HEK293 (cell line): ENCODE data around the gene POLD1.
A peak's percentile ranks its signal among the peaks of the same experiment; 100 is the strongest.
"Not testable (repeated sequence)": the region's sequence is repeated elsewhere in the genome, so short reads cannot be mapped to it uniquely, and the experiment has no call there.

ENCODE experiments used
- CTCF ChIA-PET: fragments of 350-600 bp; formaldehyde crosslinking; extraction: SDS; loops from one replicate; lab custom pipeline; 2021; ENCODE audit warnings: antibody characterized with exemption; lab: Yijun Ruan, JAX
- POLR2A ChIA-PET: fragments of 300-600 bp; formaldehyde crosslinking; extraction: SDS; loops from one replicate; lab custom pipeline; 2020; ENCODE audit warnings: antibody characterized with exemption, inconsistent platforms; lab: Yijun Ruan, JAX
- H3K27ac ChIP-seq: fragments of 200-500 bp; sonication (Bioruptor generic); 2 replicates; pipeline ENCODE4 v1.5.1; 2014; ENCODE audit warnings: low read depth, low read length, control low read depth, inconsistent platforms; ENCODE audit errors: extremely low read depth
- H3K36me3 ChIP-seq, 2 experiments: fragments of 200-500 bp in 1 of 2; sonication (Bioruptor generic) in 1 of 2; 1 replicate in 1 of 2; 2 replicates in 1 of 2; pipeline ENCODE4 v1.5.1; 2014 to 2017; ENCODE audit warnings: inconsistent platforms in 2 of 2, low read length in 2 of 2; ENCODE audit not compliant: control insufficient read depth in 2 of 2, insufficient read depth in 1 of 2
- H3K4me1 ChIP-seq: fragments of 200-500 bp; sonication (Bioruptor generic); 2 replicates; pipeline ENCODE4 v1.5.1; 2014; ENCODE audit warnings: mild to moderate bottlenecking, low read length, inconsistent platforms; ENCODE audit not compliant: control insufficient read depth, insufficient read depth
- H3K4me3 ChIP-seq: 2 replicates; pipeline ENCODE4 v1.5.1; 2011; ENCODE audit warnings: low read depth, mild to moderate bottlenecking, control low read depth, low read length, moderate library complexity
- H3K9me3 ChIP-seq: fragments of 200-500 bp; sonication (Bioruptor generic); 2 replicates; pipeline ENCODE4 v1.5.1; 2014; ENCODE audit warnings: low read depth, low read length, inconsistent platforms; ENCODE audit not compliant: control insufficient read depth, insufficient read depth
- GLIS1 ChIP-seq: fragments of 450-650 bp; formaldehyde crosslinking; IDR thresholded peaks from 2 replicates; pipeline ENCODE4 v1.5.1; 2016; ENCODE audit warnings: missing biosample characterization, missing genetic modification characterization
- INSM2 ChIP-seq: fragments of 450-650 bp; formaldehyde crosslinking; IDR thresholded peaks from 2 replicates; pipeline ENCODE4 v1.5.1; 2016; ENCODE audit warnings: missing biosample characterization, missing genetic modification characterization
- KLF9 ChIP-seq: fragments of 450-650 bp; formaldehyde crosslinking; IDR thresholded peaks from 2 replicates; pipeline ENCODE4 v1.5.1; 2016; ENCODE audit warnings: missing biosample characterization, missing genetic modification characterization, low read depth
- MZF1 ChIP-seq: fragments of 450-650 bp; formaldehyde crosslinking; IDR thresholded peaks from 2 replicates; pipeline ENCODE4 v1.5.1; 2017; ENCODE audit warnings: missing biosample characterization, missing genetic modification characterization, borderline replicate concordance
- PBX3 ChIP-seq: sonication (generic); formaldehyde crosslinking; IDR thresholded peaks from 2 replicates; pipeline ENCODE4 v1.8.1; 2022; ENCODE audit warnings: mild to moderate bottlenecking, moderate library complexity, missing genetic modification reagents
- SCRT2 ChIP-seq: fragments of 450-650 bp; formaldehyde crosslinking; IDR thresholded peaks from 2 replicates; pipeline ENCODE4 v1.5.1; 2016; ENCODE audit warnings: missing biosample characterization, missing genetic modification characterization
- SETDB1 ChIP-seq: IDR thresholded peaks from one replicate; pipeline ENCODE4 v1.6.1; 2017; ENCODE audit warnings: mild to moderate bottlenecking, low read length, moderate library complexity, mixed read lengths; ENCODE audit not compliant: insufficient read length
- YY1 ChIP-seq: fragments of 450-650 bp; formaldehyde crosslinking; IDR thresholded peaks from 2 replicates; pipeline ENCODE4 v1.5.1; 2018; ENCODE audit warnings: missing biosample characterization, missing genetic modification characterization
- ZNF10 ChIP-seq: fragments of 450-650 bp; formaldehyde crosslinking; IDR thresholded peaks from 2 replicates; pipeline ENCODE4 v1.5.1; 2017; ENCODE audit warnings: missing biosample characterization, missing genetic modification characterization
- ZNF114 ChIP-seq: fragments of 450-650 bp; formaldehyde crosslinking; IDR thresholded peaks from 2 replicates; pipeline ENCODE4 v1.5.0; 2017; ENCODE audit warnings: missing biosample characterization, missing genetic modification characterization
- ZNF132 ChIP-seq: fragments of 450-650 bp; formaldehyde crosslinking; IDR thresholded peaks from 2 replicates; pipeline ENCODE4 v1.5.1; 2017; ENCODE audit warnings: missing biosample characterization, missing genetic modification characterization, borderline replicate concordance
- ZNF146 ChIP-seq: fragments of 450-650 bp; formaldehyde crosslinking; IDR thresholded peaks from 2 replicates; pipeline ENCODE4 v1.5.1; 2016; ENCODE audit warnings: missing biosample characterization, missing genetic modification characterization
- ZNF302 ChIP-seq: fragments of 450-650 bp; formaldehyde crosslinking; IDR thresholded peaks from 2 replicates; pipeline ENCODE4 v1.5.1; 2016; ENCODE audit warnings: missing biosample characterization, missing genetic modification characterization, low read depth
- ZNF350 ChIP-seq: fragments of 450-650 bp; formaldehyde crosslinking; IDR thresholded peaks from 2 replicates; pipeline ENCODE4 v1.5.0; 2017; ENCODE audit warnings: missing biosample characterization, mild to moderate bottlenecking, missing genetic modification characterization
- ZNF354C ChIP-seq: fragments of 450-650 bp; formaldehyde crosslinking; IDR thresholded peaks from 2 replicates; pipeline ENCODE4 v1.5.1; 2016; ENCODE audit warnings: missing biosample characterization, missing genetic modification characterization, low read depth, borderline replicate concordance
- ZNF423 ChIP-seq: fragments of 450-650 bp; formaldehyde crosslinking; IDR thresholded peaks from 2 replicates; pipeline ENCODE4 v1.5.1; 2016; ENCODE audit warnings: missing biosample characterization, missing genetic modification characterization
- ZNF521 ChIP-seq: fragments of 450-650 bp; formaldehyde crosslinking; IDR thresholded peaks from 2 replicates; pipeline ENCODE4 v1.5.1; 2017; ENCODE audit warnings: missing biosample characterization, mild to moderate bottlenecking, missing genetic modification characterization
- ZNF548 ChIP-seq: fragments of 450-650 bp; formaldehyde crosslinking; IDR thresholded peaks from 2 replicates; pipeline ENCODE4 v1.5.1; 2016; ENCODE audit warnings: missing biosample characterization, missing genetic modification characterization
- ZNF555 ChIP-seq: fragments of 450-650 bp; formaldehyde crosslinking; conservative IDR thresholded peaks from 2 replicates; pipeline ENCODE4 v1.5.1; 2017; ENCODE audit warnings: missing biosample characterization, mild to moderate bottlenecking, missing genetic modification characterization, inconsistent platforms
- ZNF560 ChIP-seq: fragments of 450-650 bp; formaldehyde crosslinking; IDR thresholded peaks from 2 replicates; pipeline ENCODE4 v1.5.1; 2017; ENCODE audit warnings: missing biosample characterization, missing genetic modification characterization, borderline replicate concordance
- ZNF768 ChIP-seq: fragments of 450-650 bp; formaldehyde crosslinking; IDR thresholded peaks from 2 replicates; pipeline ENCODE4 v1.5.1; 2018; ENCODE audit warnings: missing biosample characterization, mild to moderate bottlenecking, missing genetic modification characterization
- ZSCAN5A ChIP-seq: fragments of 450-650 bp; formaldehyde crosslinking; IDR thresholded peaks from 2 replicates; pipeline ENCODE4 v1.5.1; 2016; ENCODE audit warnings: missing biosample characterization, missing genetic modification characterization

The POLD1 gene

GRCh38 chr19:50334741-50335421, 49.3 kb upstream of the POLD1 start:
- Histone ChIP-seq H3K36me3 (peaks cover 0 to 3% of the 10 kb centered on the region in 2 experiments; a peak in 2 of 3 replicates), H3K4me3 (no peak overlapping the region), H3K27ac (no peak overlapping the region), H3K9me3 (no peaks in the 10 kb centered on the region), H3K4me1 (peaks cover 12% of the 10 kb centered on the region)
- TF ChIP-seq KLF9 (peak; percentile 38; the same call in 1 of the 2 replicates), ZNF521 (tag by site-specific recombination) (no peak)
- ChIA-PET POLR2A (interaction anchor here (0.5 to 1.4 kb wide), 2 partner anchors 187 to 469 kb away, joined by 3 read pairs; no protein-coding TSS in a partner anchor), CTCF (interaction anchor here (0.6 to 1.8 kb wide), 3 partner anchors 18 to 188 kb away, joined by 4 to 5 read pairs (median 5); no protein-coding TSS in a partner anchor)

- H3K36me3 ChIP-seq, H3K27ac ChIP-seq, H3K4me1 ChIP-seq, H3K9me3 ChIP-seq, POLR2A ChIA-PET, H3K4me3 ChIP-seq: not testable (repeated sequence)
- CTCF ChIA-PET: interaction anchor here (0.5 kb wide), 1 partner anchor 77 kb away, joined by 3 read pairs; no protein-coding TSS in a partner anchor
Observed at GRCh38 chr19:50337031-50337430, 47.1 kb upstream of the POLD1 start.

GRCh38 chr19:50340331-50340730, 43.8 kb upstream of the POLD1 start:
- ChIA-PET POLR2A (no interaction called here), CTCF (interaction anchor here (0.7 to 2.3 kb wide), 3 partner anchors 17 to 554 kb away, joined by 3 to 8 read pairs (median 7); no protein-coding TSS in a partner anchor)
- TF ChIP-seq ZNF114 (tag by site-specific recombination): no peak
- no peak for TF ChIP-seq MZF1 (tag by site-specific recombination)
- TF ChIP-seq ZNF548 (tag by site-specific recombination): no peak
- TF ChIP-seq ZNF768 (tag by site-specific recombination): no peak
- no peak for TF ChIP-seq YY1 (tag by site-specific recombination)
- TF ChIP-seq ZNF354C: no peak
- no peak for TF ChIP-seq ZNF10 (tag by site-specific recombination)
- no peak for TF ChIP-seq ZNF560 (tag by site-specific recombination)
- no peak for TF ChIP-seq ZNF555 (tag by site-specific recombination)
- no peak for TF ChIP-seq ZNF132 (tag by site-specific recombination)
- TF ChIP-seq ZNF302: no peak
- TF ChIP-seq ZSCAN5A (tag by site-specific recombination): no peak
- TF ChIP-seq PBX3: no peak
- no peak for TF ChIP-seq INSM2
- no peak for TF ChIP-seq ZNF350 (tag by site-specific recombination)
- TF ChIP-seq GLIS1 (tag by site-specific recombination): no peak
- TF ChIP-seq ZNF423: no peak
- no peak for TF ChIP-seq ZNF146
- no peak for TF ChIP-seq SETDB1
- no peak for TF ChIP-seq SCRT2 (tag by site-specific recombination)
- H3K4me1 ChIP-seq: no peaks in the 10 kb centered on the region
- peaks cover 0 to 3% of the 10 kb centered on the region in 2 experiments; a peak in 2 of 3 replicates for H3K36me3 ChIP-seq
- H3K9me3 ChIP-seq: no peaks in the 10 kb centered on the region
- no peak overlapping the region for H3K4me3 ChIP-seq
- H3K27ac ChIP-seq: no peak overlapping the region
